ENCODE results near the gene MARS1.

MARS1 gene

DNA sequence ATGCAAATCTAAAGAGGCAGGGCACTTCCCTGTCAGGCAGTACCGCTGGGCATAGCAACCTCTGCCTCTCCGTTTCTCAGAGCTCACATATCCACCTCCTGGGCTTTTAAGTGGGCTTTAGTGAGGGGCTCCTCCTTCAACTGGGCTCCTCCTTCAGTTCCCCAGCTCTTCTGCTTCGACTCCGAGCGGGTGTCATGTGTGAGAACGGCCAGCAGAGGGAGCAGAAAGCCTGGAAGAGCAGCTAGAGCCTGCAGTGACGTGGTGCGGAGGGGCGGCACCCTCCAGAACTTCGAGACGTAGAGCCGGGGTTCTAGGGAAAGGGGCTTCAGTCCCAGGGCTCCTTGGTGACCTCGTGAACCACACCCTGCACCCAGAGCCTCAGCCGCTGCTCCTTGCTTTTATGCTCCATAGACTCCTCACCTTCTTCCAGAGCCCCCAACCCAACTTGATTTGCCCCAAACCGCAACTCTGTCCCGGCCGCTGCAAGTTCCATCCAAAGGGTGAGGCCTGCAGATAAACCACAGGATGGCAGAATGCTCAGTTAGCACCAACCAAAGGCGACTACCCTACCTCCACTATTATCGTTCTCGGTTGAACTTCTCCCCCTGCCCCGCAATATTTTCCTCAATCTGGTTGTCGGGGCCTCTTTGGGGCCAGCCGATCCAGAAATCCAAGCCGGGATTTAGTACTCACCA, 28.7 kb upstream of the MARS1 start:
- DNase-seq: peak; percentile 94

GRCh38 chr12:57459750-57460467, 28.0 kb upstream of the MARS1 start, which contains the start of gene GLI1:
Gene GLI1 (plus strand): TSS chr12:57459785. CDS start chr12:57463692, 3,907 bp downstream.
- DNase-seq: peak; percentile 70

DNA sequence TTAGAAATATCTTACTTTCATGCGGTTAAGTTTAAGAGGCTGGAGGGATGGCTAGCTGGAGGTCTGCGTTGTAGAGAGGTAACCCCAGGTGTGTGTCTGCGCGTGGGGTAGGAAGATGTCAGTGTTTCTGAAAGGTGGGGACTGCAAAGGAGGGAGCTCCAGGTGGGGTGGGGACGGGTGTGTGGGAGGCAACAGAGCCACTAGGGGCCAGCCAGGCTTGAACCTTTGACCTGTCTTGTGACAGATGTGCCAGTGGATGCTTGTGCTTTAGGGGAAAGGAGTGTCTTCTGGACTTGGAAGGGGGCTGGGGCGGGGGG, 27.4 kb upstream of the MARS1 start:
- DNase-seq: peak; percentile 24

DNA sequence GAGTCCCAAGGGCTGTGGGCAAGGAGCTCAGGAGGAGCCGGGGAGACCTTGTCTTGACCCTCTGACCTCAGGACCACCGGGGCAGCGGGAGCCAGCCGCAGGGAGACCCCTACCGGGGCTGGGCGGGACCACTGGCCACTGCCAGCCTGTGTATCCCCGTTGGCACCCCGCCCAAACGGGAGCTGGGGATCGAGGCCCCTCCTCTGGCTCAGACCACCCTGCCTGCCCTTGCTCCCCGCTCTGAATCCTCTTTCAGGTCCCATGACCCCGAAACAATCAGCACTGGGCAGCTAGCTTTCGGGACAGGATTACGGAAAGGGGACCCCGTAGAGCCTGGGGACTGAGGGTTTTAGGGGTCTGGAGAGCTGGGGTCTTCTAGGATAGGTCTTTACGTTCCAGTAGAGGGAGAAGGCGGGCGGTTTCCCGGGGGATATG, 27.0 kb upstream of the MARS1 start:
- DNase-seq: no peak

GRCh38 chr12:57461276-57461916, 26.5 kb upstream of the MARS1 start:
- peak; percentile 36 for DNase-seq

DNA sequence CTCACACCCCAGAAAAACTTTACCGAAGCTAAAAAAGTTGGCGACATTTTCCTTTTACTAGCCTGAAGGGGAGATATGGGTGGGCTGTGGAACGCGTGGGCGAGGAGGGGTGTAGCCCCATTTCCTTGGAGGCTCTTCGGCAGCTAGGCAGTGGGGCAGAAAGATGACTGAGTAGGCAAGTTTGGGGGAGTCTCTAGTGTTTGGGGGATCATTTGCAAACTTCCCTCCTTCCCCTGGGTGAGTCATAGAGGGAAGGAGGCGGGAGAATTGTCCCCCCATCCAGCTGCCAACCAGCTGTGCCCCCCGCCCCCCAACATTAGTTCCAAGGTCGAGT, 26.0 kb upstream of the MARS1 start:
- DNase-seq: no peak

- DNase-seq: peak; percentile 87
Observed at GRCh38 chr12:57462251-57462911, 25.5 kb upstream of the MARS1 start.

GRCh38 chr12:57462912-57463253, 25.0 kb upstream of the MARS1 start:
- no peak for DNase-seq

GRCh38 chr12:57464569-57464968, 23.3 kb upstream of the MARS1 start:
- no peak for DNase-seq

- no peak for DNase-seq
Observed at GRCh38 chr12:57465030-57465746, 22.7 kb upstream of the MARS1 start.

- DNase-seq: no peak
Observed at GRCh38 chr12:57465747-57466505, 21.9 kb upstream of the MARS1 start.

- no peak for DNase-seq
Observed at GRCh38 chr12:57467212-57467874, 20.5 kb upstream of the MARS1 start.

DNA sequence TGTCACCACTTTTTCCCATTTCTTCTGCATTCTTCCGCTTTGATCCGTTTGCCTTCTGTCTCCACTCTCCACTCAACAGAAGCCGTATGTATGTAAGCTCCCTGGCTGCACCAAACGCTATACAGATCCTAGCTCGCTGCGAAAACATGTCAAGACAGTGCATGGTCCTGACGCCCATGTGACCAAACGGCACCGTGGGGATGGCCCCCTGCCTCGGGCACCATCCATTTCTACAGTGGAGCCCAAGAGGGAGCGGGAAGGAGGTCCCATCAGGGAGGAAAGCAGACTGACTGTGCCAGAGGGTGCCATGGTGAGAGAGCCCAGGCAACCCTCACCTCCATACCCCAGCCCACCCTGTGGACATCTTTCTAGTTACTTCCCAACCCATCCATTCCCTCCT, 20.0 kb upstream of the MARS1 start:
- DNase-seq: no peak

DNA sequence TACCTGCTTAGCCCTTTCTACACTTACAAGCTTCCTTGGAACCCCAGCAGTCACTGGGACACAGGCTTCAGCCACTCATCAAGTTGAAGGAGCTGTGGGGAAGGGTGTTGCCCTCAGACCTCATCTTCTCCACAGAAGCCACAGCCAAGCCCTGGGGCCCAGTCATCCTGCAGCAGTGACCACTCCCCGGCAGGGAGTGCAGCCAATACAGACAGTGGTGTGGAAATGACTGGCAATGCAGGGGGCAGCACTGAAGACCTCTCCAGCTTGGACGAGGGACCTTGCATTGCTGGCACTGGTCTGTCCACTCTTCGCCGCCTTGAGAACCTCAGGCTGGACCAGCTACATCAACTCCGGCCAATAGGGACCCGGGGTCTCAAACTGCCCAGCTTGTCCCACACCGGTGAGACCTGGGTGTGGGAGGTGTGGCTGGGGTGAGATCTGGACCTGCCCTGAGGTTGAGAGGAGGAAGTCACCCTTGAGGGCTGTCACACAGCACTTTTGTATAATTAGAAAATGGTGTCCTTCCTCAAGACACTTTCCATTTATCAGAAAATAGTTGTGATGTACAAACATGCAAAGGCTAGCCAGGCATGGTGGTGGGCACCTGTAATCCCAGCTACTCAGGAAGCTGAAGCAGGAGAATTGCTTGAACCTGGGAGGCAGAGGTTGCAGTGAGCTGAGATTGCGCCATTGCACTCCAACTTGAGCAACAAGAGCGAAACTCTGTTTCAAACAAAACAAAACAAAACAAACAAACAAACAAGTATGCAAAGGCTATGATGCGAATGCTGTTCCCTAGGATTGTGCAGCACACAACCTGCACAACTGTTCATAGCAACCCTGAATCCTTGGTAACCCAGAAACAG, 18.3 kb upstream of the MARS1 start:
- no peak for DNase-seq

DNA sequence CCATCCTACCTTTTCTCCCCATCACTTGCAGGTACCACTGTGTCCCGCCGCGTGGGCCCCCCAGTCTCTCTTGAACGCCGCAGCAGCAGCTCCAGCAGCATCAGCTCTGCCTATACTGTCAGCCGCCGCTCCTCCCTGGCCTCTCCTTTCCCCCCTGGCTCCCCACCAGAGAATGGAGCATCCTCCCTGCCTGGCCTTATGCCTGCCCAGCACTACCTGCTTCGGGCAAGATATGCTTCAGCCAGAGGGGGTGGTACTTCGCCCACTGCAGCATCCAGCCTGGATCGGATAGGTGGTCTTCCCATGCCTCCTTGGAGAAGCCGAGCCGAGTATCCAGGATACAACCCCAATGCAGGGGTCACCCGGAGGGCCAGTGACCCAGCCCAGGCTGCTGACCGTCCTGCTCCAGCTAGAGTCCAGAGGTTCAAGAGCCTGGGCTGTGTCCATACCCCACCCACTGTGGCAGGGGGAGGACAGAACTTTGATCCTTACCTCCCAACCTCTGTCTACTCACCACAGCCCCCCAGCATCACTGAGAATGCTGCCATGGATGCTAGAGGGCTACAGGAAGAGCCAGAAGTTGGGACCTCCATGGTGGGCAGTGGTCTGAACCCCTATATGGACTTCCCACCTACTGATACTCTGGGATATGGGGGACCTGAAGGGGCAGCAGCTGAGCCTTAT, 17.4 kb upstream of the MARS1 start:
- DNase-seq: no peak

DNA sequence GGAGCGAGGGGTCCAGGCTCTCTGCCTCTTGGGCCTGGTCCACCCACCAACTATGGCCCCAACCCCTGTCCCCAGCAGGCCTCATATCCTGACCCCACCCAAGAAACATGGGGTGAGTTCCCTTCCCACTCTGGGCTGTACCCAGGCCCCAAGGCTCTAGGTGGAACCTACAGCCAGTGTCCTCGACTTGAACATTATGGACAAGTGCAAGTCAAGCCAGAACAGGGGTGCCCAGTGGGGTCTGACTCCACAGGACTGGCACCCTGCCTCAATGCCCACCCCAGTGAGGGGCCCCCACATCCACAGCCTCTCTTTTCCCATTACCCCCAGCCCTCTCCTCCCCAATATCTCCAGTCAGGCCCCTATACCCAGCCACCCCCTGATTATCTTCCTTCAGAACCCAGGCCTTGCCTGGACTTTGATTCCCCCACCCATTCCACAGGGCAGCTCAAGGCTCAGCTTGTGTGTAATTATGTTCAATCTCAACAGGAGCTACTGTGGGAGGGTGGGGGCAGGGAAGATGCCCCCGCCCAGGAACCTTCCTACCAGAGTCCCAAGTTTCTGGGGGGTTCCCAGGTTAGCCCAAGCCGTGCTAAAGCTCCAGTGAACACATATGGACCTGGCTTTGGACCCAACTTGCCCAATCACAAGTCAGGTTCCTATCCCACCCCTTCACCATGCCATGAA, 16.8 kb upstream of the MARS1 start:
- DNase-seq: no peak

DNA sequence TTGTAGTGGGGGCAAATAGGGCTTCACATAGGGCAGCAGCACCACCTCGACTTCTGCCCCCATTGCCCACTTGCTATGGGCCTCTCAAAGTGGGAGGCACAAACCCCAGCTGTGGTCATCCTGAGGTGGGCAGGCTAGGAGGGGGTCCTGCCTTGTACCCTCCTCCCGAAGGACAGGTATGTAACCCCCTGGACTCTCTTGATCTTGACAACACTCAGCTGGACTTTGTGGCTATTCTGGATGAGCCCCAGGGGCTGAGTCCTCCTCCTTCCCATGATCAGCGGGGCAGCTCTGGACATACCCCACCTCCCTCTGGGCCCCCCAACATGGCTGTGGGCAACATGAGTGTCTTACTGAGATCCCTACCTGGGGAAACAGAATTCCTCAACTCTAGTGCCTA, 16.2 kb upstream of the MARS1 start:
- DNase-seq: no peak

- no peak for DNase-seq
Observed at GRCh38 chr12:57472391-57472790, 15.5 kb upstream of the MARS1 start.

- no peak for DNase-seq
Observed at GRCh38 chr12:57473392-57473791, 14.5 kb upstream of the MARS1 start.

DNA sequence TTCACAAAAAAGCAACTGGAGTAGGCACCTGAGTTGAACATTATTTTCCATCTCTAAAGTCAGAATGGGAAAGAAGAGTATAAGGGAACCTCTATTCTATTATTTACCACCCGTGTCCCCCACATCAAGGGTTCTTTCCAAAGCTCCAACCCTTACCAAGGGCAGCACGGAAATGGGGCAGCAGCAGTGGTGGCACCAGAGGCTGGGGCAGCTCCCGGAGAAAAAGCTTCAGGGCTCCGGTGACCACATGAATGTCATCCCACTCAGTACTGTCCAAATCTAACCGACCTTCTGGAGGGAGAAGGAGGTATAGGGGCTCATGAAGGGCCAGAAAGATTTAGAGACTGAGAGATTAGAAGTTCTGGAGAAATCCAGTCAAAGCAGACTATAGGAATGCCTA, 14.0 kb upstream of the MARS1 start:
- DNase-seq: no peak
